Left lung (tissue), 10 donors: ENCODE measurements around the gene ATN1. TPM values are rescaled to one million over a fixed set of nuclear protein-coding genes. Genes with fewer than 3 reads are reported as not detected.
A peak's percentile ranks its signal among the peaks of the same experiment; 100 is the strongest.

Source experiments
- ATAC-seq: fragments of 200-7000 bp; cut with Tn5 transposase; one replicate; pipeline ENCODE4 v1.9.1; 2020; ENCODE audit warnings: moderate library complexity
- DNase-seq, 4 donors: peaks; one replicate each; pipeline ENCODE4 v3.0.0-alpha.2; 2013 to 2020
- H3K27ac ChIP-seq, 2 donors: fragments of 200-600 bp; sonication (generic) in 1 of 2; one replicate each; pipeline versions ENCODE4 v1.5.0 to v1.8.0; 2020 to 2021
- H3K27me3 ChIP-seq, 2 donors: fragments of 200-600 bp; sonication (generic) in 1 of 2; one replicate each; pipeline versions ENCODE4 v1.5.0 to v1.8.0; 2020 to 2021
- H3K36me3 ChIP-seq, 2 donors: fragments of 200-600 bp; sonication (generic) in 1 of 2; one replicate each; pipeline versions ENCODE4 v1.5.0 to v1.8.0; 2020 to 2021
- H3K4me1 ChIP-seq, 2 donors: fragments of 200-600 bp; one replicate each; pipeline ENCODE4 v1.8.0; 2021
- H3K4me3 ChIP-seq, 2 donors: fragments of 200-600 bp; sonication (generic) in 1 of 2; one replicate each; pipeline versions ENCODE4 v1.5.0 to v1.8.0; 2020 to 2021; ENCODE audit warnings: mild to moderate bottlenecking in 1 of 2
- H3K9me3 ChIP-seq, 2 donors: fragments of 200-600 bp; sonication (generic) in 1 of 2; one replicate each; pipeline versions ENCODE4 v1.5.0 to v1.8.0; 2020 to 2021
- CTCF ChIP-seq, 2 donors: fragments of 200-600 bp; sonication (generic) in 1 of 2; IDR thresholded peaks; one replicate each; pipeline versions ENCODE4 v1.5.0 to v1.8.0; 2021; ENCODE audit warnings: antibody characterized with exemption in 2 of 2
- intact Hi-C, 2 donors: fragments of 100-400 bp; cut with DNase I; formaldehyde crosslinking; loops; one replicate each; pipeline versions ENCODE4 v1.11.2 to v1.14.2; 2022
- polyA plus RNA-seq, 6 donors: library from polyadenylated mRNA; unstranded; fragments of 120-200 nt; gene quantifications; one replicate each; pipeline ENCODE4 v1.2.1, GENCODE V29; 2013; ENCODE audit not compliant: insufficient read length in 6 of 6
- total RNA-seq, 2 donors: library from RNA; stranded (reverse); fragmentation: NEBNext Ultra II Directional; extraction: Animal tissue kit (Norgen Biotek cat#: 25700); gene quantifications; one replicate each; pipeline ENCODE4 v1.2.1, GENCODE V29; 2021
- donor health status: DM: no; HTN: yes; CAD: no.
- donor health status: DM: no; HTN: no; CAD: no.

The ATN1 gene
- total and polyA plus RNA-seq, 8 donors = 94.9 to 134 (median 110) TPM

GRCh38 chr12:6936636-6937480 is 9.1 kb downstream of the ATN1 start:
- no peak for TF ChIP-seq CTCF (IDR thresholded peaks at IDR 0.05)
- peak in 2 of 4 donors; percentile 54 to 83 for DNase-seq

DNA sequence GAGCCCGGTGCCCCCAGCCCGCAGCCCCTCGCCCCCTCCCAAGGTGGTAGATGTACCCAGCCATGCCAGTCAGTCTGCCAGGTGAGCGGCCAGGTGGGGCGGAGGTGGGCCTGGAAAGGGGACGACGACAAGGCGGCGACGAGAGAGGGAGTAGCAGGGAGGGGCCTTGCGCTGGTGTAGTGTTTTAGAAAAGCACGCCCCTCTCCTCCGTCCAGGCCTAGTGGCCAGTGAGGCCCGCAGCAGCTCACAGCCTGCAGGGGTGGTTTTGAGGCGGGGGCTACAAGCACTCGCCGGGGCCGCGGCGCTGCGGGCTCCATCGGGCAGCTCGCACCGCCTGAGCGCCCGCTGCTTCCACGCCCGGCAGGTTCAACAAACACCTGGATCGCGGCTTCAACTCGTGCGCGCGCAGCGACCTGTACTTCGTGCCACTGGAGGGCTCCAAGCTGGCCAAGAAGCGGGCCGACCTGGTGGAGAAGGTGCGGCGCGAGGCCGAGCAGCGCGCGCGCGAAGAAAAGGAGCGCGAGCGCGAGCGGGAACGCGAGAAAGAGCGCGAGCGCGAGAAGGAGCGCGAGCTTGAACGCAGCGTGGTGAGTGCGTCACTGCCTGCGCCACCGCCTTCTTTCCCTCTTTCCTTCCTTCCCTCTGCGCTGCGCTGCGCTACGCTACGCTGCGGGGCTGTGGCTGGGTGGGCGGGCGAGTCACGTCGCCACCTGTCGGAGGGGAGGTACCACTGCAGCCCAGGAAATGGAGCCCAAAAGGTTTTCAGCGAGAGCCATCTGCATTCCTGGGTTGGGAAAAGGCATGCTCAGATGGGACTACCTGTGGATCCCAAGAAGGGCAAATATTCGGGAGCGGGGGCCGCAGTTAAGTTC is 10.0 kb downstream of the ATN1 start:
- Histone ChIP-seq H3K27ac (peak overlapping the region; percentile 93 to 94), H3K4me1 (peaks cover 15 to 62% of the 10 kb centered on the region in 2 donors), H3K4me3 (peak overlapping the region; percentile 56 to 63), H3K36me3 (peaks cover 0 to 68% of the 10 kb centered on the region in 2 donors), H3K27me3 (no peaks in the 10 kb centered on the region), H3K9me3 (no peaks in the 10 kb centered on the region)
- intact Hi-C loops = no loop called here
- DNase-seq (peak; percentile 91 to 99 (median 96)), ATAC-seq (peak; percentile 91)
- TF ChIP-seq CTCF (IDR thresholded peaks at IDR 0.05) = peak; percentile 92 to 97

More at GRCh38 chr12:6936636-6937480, 9.1 kb downstream of the ATN1 start:
- ATAC-seq = peak; percentile 9
- H3K36me3 ChIP-seq = peaks cover 0 to 67% of the 10 kb centered on the region in 2 donors
- H3K4me1 ChIP-seq = peaks cover 21 to 62% of the 10 kb centered on the region in 2 donors
- no peaks in the 10 kb centered on the region for H3K27me3 ChIP-seq
- intact Hi-C loops = no loop called here
- peak overlapping the region; percentile 93 to 94 for H3K27ac ChIP-seq
- peak overlapping the region; percentile 56 to 63 for H3K4me3 ChIP-seq
- no peaks in the 10 kb centered on the region for H3K9me3 ChIP-seq

DNA sequence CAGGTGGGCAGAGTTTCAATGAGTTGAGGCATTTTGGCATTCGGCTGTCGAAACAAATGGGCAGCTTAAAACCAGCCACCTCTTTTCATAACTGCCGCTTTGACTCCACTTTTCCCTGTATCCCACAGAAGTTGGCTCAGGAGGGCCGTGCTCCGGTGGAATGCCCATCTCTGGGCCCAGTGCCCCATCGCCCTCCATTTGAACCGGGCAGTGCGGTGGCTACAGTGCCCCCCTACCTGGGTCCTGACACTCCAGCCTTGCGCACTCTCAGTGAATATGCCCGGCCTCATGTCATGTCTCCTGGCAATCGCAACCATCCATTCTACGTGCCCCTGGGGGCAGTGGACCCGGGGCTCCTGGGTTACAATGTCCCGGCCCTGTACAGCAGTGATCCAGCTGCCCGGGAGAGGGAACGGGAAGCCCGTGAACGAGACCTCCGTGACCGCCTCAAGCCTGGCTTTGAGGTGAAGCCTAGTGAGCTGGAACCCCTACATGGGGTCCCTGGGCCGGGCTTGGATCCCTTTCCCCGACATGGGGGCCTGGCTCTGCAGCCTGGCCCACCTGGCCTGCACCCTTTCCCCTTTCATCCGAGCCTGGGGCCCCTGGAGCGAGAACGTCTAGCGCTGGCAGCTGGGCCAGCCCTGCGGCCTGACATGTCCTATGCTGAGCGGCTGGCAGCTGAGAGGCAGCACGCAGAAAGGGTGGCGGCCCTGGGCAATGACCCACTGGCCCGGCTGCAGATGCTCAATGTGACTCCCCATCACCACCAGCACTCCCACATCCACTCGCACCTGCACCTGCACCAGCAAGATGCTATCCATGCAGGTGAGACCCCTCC is 10.8 kb downstream of the ATN1 start:
- ATAC-seq (no peak), DNase-seq (peak in 2 of 4 donors; percentile 37 to 76)
- H3K4me3 ChIP-seq = peak overlapping the region; percentile 56 to 63
- H3K27ac ChIP-seq = peak overlapping the region; percentile 93 to 94
- TF ChIP-seq CTCF (IDR thresholded peaks at IDR 0.05) = peak in 1 of 2 donors; percentile 31
- peaks cover 13 to 63% of the 10 kb centered on the region in 2 donors for H3K4me1 ChIP-seq
- peaks cover 0 to 68% of the 10 kb centered on the region in 2 donors for H3K36me3 ChIP-seq
- H3K27me3 ChIP-seq = no peaks in the 10 kb centered on the region
- intact Hi-C loops = no loop called here
- H3K9me3 ChIP-seq = no peaks in the 10 kb centered on the region

DNA sequence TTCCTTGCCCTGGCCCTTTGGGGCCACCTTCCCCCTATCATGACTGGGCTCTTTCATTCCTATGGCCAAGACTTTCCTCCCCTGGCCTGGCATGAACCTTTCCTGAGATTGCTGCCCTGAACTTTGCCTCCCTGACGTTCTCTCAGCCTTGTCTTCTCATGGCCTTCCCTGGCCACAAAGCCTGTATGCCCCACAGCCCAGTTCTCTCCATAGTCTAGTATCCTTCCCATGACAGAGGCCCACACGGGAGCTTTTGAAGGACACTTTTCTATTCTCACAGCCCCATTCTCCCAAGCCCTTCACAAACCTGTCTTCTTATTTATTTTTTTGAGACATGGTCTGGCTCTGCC is 11.4 kb downstream of the ATN1 start:
- Histone ChIP-seq H3K27me3 (no peaks in the 10 kb centered on the region), H3K36me3 (peaks cover 0 to 62% of the 10 kb centered on the region in 2 donors), H3K4me1 (peaks cover 13 to 63% of the 10 kb centered on the region in 2 donors), H3K9me3 (no peaks in the 10 kb centered on the region), H3K4me3 (no peak overlapping the region), H3K27ac (peak overlapping the region in 1 of 2 donors; percentile 94)
- intact Hi-C loops = no loop called here
- DNase-seq (no peak), ATAC-seq (no peak)
- TF ChIP-seq CTCF (IDR thresholded peaks at IDR 0.05) = no peak
